ENCODE data around the gene PMS2. TPM values are rescaled to one million over a fixed set of nuclear protein-coding genes. Genes with fewer than 3 reads are reported as not detected.

Gene PMS2
- total RNA-seq, 1 donor from 2014 or later = 35.8 TPM

GRCh38 chr7:6026820-6027311 is 18.0 kb upstream of the PMS2 start:
- no peaks in the 10 kb centered on the region for H3K4me1 Mint-ChIP-seq
- H3K79me2 ChIP-seq (ENCODE audit: low read depth) = no peaks in the 10 kb centered on the region
- H3K9me3 Mint-ChIP-seq = no peaks in the 10 kb centered on the region
- H3K27me3 Mint-ChIP-seq (ENCODE audit: insufficient read depth, low read depth) = no peaks in the 10 kb centered on the region
- H3K9me3 ChIP-seq (ENCODE audit: low read depth) = no peaks in the 10 kb centered on the region
- H3K27me3 ChIP-seq = no peaks in the 10 kb centered on the region
- no peak for DNase-seq (ENCODE audit: low spot score)
- no peak overlapping the region for H3K4me3 ChIP-seq
- H3K27ac ChIP-seq = no peak overlapping the region
- no peak overlapping the region for H3K9ac ChIP-seq
- H2AFZ ChIP-seq (replicated peaks) = no peak overlapping the region
- H3K36me3 ChIP-seq = peaks cover 13% of the 10 kb centered on the region
- H3K4me2 ChIP-seq = no peak overlapping the region
- peaks cover 45% of the 10 kb centered on the region for H3K36me3 Mint-ChIP-seq
- H3K4me3 Mint-ChIP-seq = no peak overlapping the region
- TF ChIP-seq CTCF (IDR thresholded peaks at IDR 0.05) (no peak), EZH2 (IDR thresholded peaks at IDR 0.05) (no peak), EZH2phosphoT487 (IDR thresholded peaks at IDR 0.05) (no peak)
- H3F3A ChIP-seq (ENCODE audit: low read depth) = peaks cover 43% of the 10 kb centered on the region
- peaks cover 14% of the 10 kb centered on the region for H4K20me1 ChIP-seq (ENCODE audit: low read depth)
- no peaks in the 10 kb centered on the region for H3K4me1 ChIP-seq
- no peak overlapping the region for H3K27ac Mint-ChIP-seq

GRCh38 chr7:6026011-6026819 is 17.4 kb upstream of the PMS2 start:
- TF ChIP-seq EZH2 (IDR thresholded peaks at IDR 0.05) (no peak), CTCF (IDR thresholded peaks at IDR 0.05) (peak; percentile 41)
- no peak overlapping the region for H3K4me2 ChIP-seq
- no peak overlapping the region for H3K27ac Mint-ChIP-seq
- H3K4me1 ChIP-seq = no peaks in the 10 kb centered on the region
- no peaks in the 10 kb centered on the region for H3K79me2 ChIP-seq (ENCODE audit: low read depth)
- H3K4me3 Mint-ChIP-seq = no peak overlapping the region
- H3K9me3 Mint-ChIP-seq = no peaks in the 10 kb centered on the region
- H3K36me3 Mint-ChIP-seq = peaks cover 48% of the 10 kb centered on the region
- H4K20me1 ChIP-seq (ENCODE audit: low read depth) = peaks cover 14% of the 10 kb centered on the region
- H3K9me3 ChIP-seq (ENCODE audit: low read depth) = no peaks in the 10 kb centered on the region
- H2AFZ ChIP-seq (replicated peaks) = no peak overlapping the region
- peaks cover 15% of the 10 kb centered on the region for H3K36me3 ChIP-seq
- peak; percentile 50 for DNase-seq (ENCODE audit: low spot score)
- no peak overlapping the region for H3K27ac ChIP-seq
- H3K4me1 Mint-ChIP-seq = no peaks in the 10 kb centered on the region
- no peak overlapping the region for H3K4me3 ChIP-seq
- no peaks in the 10 kb centered on the region for H3K27me3 Mint-ChIP-seq (ENCODE audit: insufficient read depth, low read depth)
- H3K27me3 ChIP-seq = no peaks in the 10 kb centered on the region
- peaks cover 46% of the 10 kb centered on the region for H3F3A ChIP-seq (ENCODE audit: low read depth)
- H3K9ac ChIP-seq = no peak overlapping the region

GRCh38 chr7:6023974-6024435 is 15.2 kb upstream of the PMS2 start:
- H3K36me3 Mint-ChIP-seq = peaks cover 53% of the 10 kb centered on the region
- H3K36me3 ChIP-seq = peaks cover 14% of the 10 kb centered on the region

More at GRCh38 chr7:6023974-6024435, 15.2 kb upstream of the PMS2 start:
- Histone ChIP-seq H3K4me2 (no peak overlapping the region), H3K27me3 (no peaks in the 10 kb centered on the region), H3K9ac (no peak overlapping the region), H2AFZ (replicated peaks) (no peak overlapping the region), H3K4me3 (no peak overlapping the region), H4K20me1 (ENCODE audit: low read depth) (peaks cover 10% of the 10 kb centered on the region), H3K79me2 (ENCODE audit: low read depth) (no peaks in the 10 kb centered on the region), H3F3A (ENCODE audit: low read depth) (peaks cover 46% of the 10 kb centered on the region), H3K27ac (no peak overlapping the region), H3K4me1 (no peaks in the 10 kb centered on the region), H3K9me3 (ENCODE audit: low read depth) (no peaks in the 10 kb centered on the region)
- TF ChIP-seq CTCF (IDR thresholded peaks at IDR 0.05) = no peak
- no peak overlapping the region for H3K27ac Mint-ChIP-seq
- H3K9me3 Mint-ChIP-seq = no peaks in the 10 kb centered on the region
- H3K27me3 Mint-ChIP-seq (ENCODE audit: insufficient read depth, low read depth) = no peaks in the 10 kb centered on the region
- no peaks in the 10 kb centered on the region for H3K4me1 Mint-ChIP-seq
- no peak for DNase-seq (ENCODE audit: low spot score)
- no peak overlapping the region for H3K4me3 Mint-ChIP-seq
